ENCODE results near the gene LRRC28. TPM values are rescaled to one million over a fixed set of nuclear protein-coding genes. Genes with fewer than 3 reads are reported as not detected.

The LRRC28 gene
- total and polyA plus RNA-seq, 9 of the 15 experiments (the other 6 are each of a cell fraction or from before 2014, with no cell fraction given), result 5.5 to 17.4 (median 7.9) TPM

DNA sequence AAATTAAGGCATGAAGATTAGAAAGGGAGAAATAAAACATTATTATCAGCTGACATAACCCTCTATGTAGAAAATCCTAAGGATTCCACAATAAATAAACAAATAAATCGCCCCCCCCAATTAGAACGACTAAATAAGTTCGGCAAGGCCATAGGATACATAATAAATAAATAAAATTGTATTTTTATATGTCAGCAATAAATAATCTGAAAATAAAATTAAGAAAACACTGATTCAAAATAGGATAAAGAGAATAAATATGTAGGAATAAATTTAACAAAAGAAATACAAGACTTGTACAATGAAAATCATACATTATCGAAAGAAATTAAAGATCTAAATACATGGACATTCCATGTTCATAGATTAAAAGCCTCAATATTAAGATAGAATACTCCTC, 7.0 kb upstream of the LRRC28 start:
- no peak for FAIRE-seq
- H2AFZ ChIP-seq (ENCODE audit: low read depth, low read length), result no peak overlapping the region
- POLR2A ChIA-PET, result no interaction called here

DNA sequence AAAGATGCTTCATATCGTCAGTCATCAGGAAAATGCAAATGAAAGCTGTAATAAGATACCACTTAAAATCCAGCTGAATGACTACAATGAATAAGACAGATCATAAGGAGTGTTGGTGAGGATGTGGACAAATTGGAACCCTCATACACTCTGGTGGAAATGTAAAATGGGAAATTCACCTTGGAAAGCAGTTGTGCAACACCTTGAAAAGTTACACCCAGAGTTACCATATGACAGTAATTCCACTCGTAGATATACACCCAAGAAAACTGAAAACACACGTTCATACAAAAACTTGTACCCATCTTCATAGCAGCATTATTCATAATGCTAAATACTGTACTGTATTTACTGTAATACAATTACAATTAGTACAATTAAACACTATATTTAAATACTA, 4.2 kb upstream of the LRRC28 start:
- H3K4me3 ChIP-seq, result no peak overlapping the region
- 19% methylated on average over 3 of the region's 3 CpGs for WGBS (ENCODE audit: insufficient coverage, low coverage, missing lambda C conversion rate)
- no peak overlapping the region for H3K9ac ChIP-seq (ENCODE audit: insufficient read depth in 1 of 2, low read depth in 2 of 2, low read length in 2 of 2)
- no TSS peak for BruUV-seq (replicated peaks)
- peaks cover 0 to 4% of the 10 kb centered on the region in 2 experiments; a peak in 1 of 5 replicates for H3K4me1 ChIP-seq (replicated peaks in 1 of 2; ENCODE audit: control insufficient read depth in 2 of 2, insufficient read depth in 2 of 2, low read length in 2 of 2)
- ATAC-seq (no peak), DNase-seq (ENCODE audit: extremely low read depth in 1 of 4, low spot score in 3 of 4) (no peak), FAIRE-seq (no peak)
- POLR2A ChIA-PET, result interaction anchor here (0.6 kb wide), 1 partner anchor 765 kb away, joined by 3 read pairs; no protein-coding TSS in a partner anchor
- no peaks in the 10 kb centered on the region for H3K9me3 ChIP-seq (replicated peaks; ENCODE audit: control insufficient read depth, insufficient read depth, low read depth, low read length)
- H3K36me3 ChIP-seq (ENCODE audit: control insufficient read depth, insufficient read depth, low read length), result no peaks in the 10 kb centered on the region
- H3K27me3 ChIP-seq (ENCODE audit: control insufficient read depth in 2 of 2, insufficient read depth in 2 of 2, low read length in 2 of 2), result no peaks in the 10 kb centered on the region
- H3K27ac ChIP-seq (ENCODE audit: extremely low read depth, low read depth, low read length), result no peak overlapping the region
- H2AFZ ChIP-seq (ENCODE audit: low read depth, low read length), result no peak overlapping the region
- CTCF ChIA-PET (ENCODE audit: low intra/inter-chr PET ratio), result no interaction called here
- no peak overlapping the region for H3K4me2 ChIP-seq (ENCODE audit: insufficient read depth, low read length)
- intact Hi-C loops (cut with micrococcal nuclease) (no loop called here), in situ Hi-C loops (cut with MboI) (no loop called here)
- H3K9me1 ChIP-seq (ENCODE audit: control insufficient read depth, insufficient read depth, low read length), result no peaks in the 10 kb centered on the region
- H4K20me1 ChIP-seq (replicated peaks; ENCODE audit: control insufficient read depth, insufficient read depth, low read length), result no peaks in the 10 kb centered on the region
- H3K79me2 ChIP-seq (ENCODE audit: control insufficient read depth, insufficient read depth, low read length), result no peaks in the 10 kb centered on the region
- no peak for TF ChIP-seq PTRF (tag; IDR thresholded peaks at IDR 0.05)
- TF ChIP-seq ZNF57 (CRISPR knock-in tag; IDR thresholded peaks at IDR 0.05), result no peak
- TF ChIP-seq RFX5 (IDR thresholded peaks at IDR 0.05; ENCODE audit: low read depth, low read length), result no peak
- TF ChIP-seq PRMT5 (CRISPR knock-in tag; IDR thresholded peaks at IDR 0.05), result no peak
- TF ChIP-seq, protein P1, sequence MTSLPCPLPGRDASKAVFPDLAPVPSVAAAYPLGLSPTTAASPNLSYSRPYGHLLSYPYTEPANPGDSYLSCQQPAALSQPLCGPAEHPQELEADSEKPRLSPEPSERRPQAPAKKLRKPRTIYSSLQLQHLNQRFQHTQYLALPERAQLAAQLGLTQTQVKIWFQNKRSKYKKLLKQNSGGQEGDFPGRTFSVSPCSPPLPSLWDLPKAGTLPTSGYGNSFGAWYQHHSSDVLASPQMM (CRISPR knock-in tag; IDR thresholded peaks at IDR 0.05), result no peak
- no peak for TF ChIP-seq SUPT5H (IDR thresholded peaks at IDR 0.05)
- TF ChIP-seq ZNF780A (CRISPR knock-in tag; IDR thresholded peaks at IDR 0.05), result no peak
- TF ChIP-seq THAP7 (CRISPR knock-in tag; IDR thresholded peaks at IDR 0.05), result no peak
- TF ChIP-seq, protein P2, sequence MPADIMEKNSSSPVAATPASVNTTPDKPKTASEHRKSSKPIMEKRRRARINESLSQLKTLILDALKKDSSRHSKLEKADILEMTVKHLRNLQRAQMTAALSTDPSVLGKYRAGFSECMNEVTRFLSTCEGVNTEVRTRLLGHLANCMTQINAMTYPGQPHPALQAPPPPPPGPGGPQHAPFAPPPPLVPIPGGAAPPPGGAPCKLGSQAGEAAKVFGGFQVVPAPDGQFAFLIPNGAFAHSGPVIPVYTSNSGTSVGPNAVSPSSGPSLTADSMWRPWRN (IDR thresholded peaks at IDR 0.05; ENCODE audit: low read depth), result no peak
- no peak for TF ChIP-seq ZNF217 (CRISPR knock-in tag; IDR thresholded peaks at IDR 0.05)
- no peak for TF ChIP-seq RBM17 (IDR thresholded peaks at IDR 0.05; ENCODE audit: borderline replicate concordance, low read depth, low read length)
- no peak for TF ChIP-seq MITF (IDR thresholded peaks at IDR 0.05)
- TF ChIP-seq SREBF1 (IDR thresholded peaks at IDR 0.05; ENCODE audit: borderline replicate concordance, low read depth, low read length), result no peak

More for the DNA sequence above, 7.0 kb upstream of the LRRC28 start:
- Histone ChIP-seq H4K20me1 (replicated peaks; ENCODE audit: control insufficient read depth, insufficient read depth, low read length) (no peaks in the 10 kb centered on the region), H3K27me3 (ENCODE audit: control insufficient read depth in 2 of 2, insufficient read depth in 2 of 2, low read length in 2 of 2) (no peaks in the 10 kb centered on the region), H3K4me1 (replicated peaks in 1 of 2; ENCODE audit: control insufficient read depth in 2 of 2, insufficient read depth in 2 of 2, low read length in 2 of 2) (no peaks in the 10 kb centered on the region), H3K79me2 (ENCODE audit: control insufficient read depth, insufficient read depth, low read length) (no peaks in the 10 kb centered on the region), H3K36me3 (ENCODE audit: control insufficient read depth, insufficient read depth, low read length) (no peaks in the 10 kb centered on the region), H3K9me3 (replicated peaks; ENCODE audit: control insufficient read depth, insufficient read depth, low read depth, low read length) (no peaks in the 10 kb centered on the region), H3K4me2 (ENCODE audit: insufficient read depth, low read length) (no peak overlapping the region), H3K9ac (ENCODE audit: insufficient read depth in 1 of 2, low read depth in 2 of 2, low read length in 2 of 2) (no peak overlapping the region), H3K9me1 (ENCODE audit: control insufficient read depth, insufficient read depth, low read length) (no peaks in the 10 kb centered on the region), H3K27ac (ENCODE audit: extremely low read depth, low read depth, low read length) (no peak overlapping the region), H3K4me3 (no peak overlapping the region)
- CTCF ChIA-PET (ENCODE audit: low intra/inter-chr PET ratio), result no interaction called here
- DNase-seq (ENCODE audit: extremely low read depth in 1 of 4, low spot score in 3 of 4) (no peak), ATAC-seq (no peak)
- in situ Hi-C loops (cut with MboI) (no loop called here), intact Hi-C loops (cut with micrococcal nuclease) (no loop called here)
- no TSS peak for BruUV-seq (replicated peaks)
- TF ChIP-seq ZNF140 (CRISPR knock-in tag; IDR thresholded peaks at IDR 0.05) (no peak), ZNF316 (IDR thresholded peaks at IDR 0.05) (peak; percentile 85), C11orf30 (IDR thresholded peaks at IDR 0.05; ENCODE audit: low read depth) (peak; percentile 66), SMAD2 (IDR thresholded peaks at IDR 0.05; ENCODE audit: low read depth, low read length) (no peak), GABPB1 (CRISPR knock-in tag; IDR thresholded peaks at IDR 0.05) (no peak), CBX1 (IDR thresholded peaks at IDR 0.05; ENCODE audit: low read depth) (no peak)
- 35% methylated on average over 4 of the region's 4 CpGs for WGBS (ENCODE audit: insufficient coverage, low coverage, missing lambda C conversion rate)

Measured in K562 (cell line).